Measurements from ENCODE around the gene RASD2. TPM values are rescaled to one million over a fixed set of nuclear protein-coding genes. Genes with fewer than 3 reads are reported as not detected.

The RASD2 gene
- total RNA-seq, 1 experiment from 2014 or later: 0.42 TPM

DNA sequence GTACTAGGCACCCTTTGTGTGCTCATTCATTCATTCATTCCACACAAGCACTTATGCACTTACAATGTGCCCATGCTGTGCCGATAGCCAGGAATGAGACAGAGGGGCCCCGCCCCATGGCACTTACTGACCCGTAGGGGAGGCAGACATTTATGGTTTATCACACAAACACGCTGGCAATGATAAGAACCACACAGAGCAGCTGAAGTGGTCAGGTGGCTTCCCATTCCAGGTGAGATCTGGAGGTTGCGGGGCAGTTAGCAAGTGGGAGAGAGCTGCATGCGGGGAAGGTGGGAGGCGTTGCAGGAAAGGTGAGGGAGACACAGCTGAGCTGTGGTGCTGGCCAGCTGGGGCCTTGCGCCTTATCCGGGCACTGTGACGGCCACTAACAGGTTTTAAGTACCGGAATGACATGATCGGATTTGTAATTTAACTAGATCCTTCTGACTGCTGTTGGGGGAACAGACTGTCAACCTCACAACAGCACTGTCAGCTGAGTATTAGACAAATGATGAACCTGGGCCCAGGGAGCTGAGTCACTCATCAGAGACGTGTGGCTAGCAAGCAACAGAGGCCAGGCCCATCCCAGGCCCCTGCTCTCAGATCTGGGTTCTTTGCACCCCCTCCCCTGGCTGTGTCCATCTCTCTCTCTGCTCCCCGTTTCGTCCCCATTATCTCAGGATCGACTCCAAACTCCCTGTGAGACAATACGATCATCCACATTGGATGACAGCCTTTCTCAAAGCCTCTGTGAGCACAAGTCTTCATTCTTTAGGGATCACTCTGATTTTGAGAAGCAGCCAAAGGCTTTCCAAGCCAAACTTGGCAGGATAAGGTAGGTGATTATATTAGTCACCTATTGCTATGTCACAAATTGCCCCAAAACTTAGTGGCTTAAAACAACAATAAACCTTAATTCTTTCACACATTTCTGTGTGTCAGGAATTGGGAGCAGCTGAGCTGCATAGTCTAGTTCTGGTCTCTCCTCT, 28.4 kb downstream of the RASD2 start:
- no peaks in the 10 kb centered on the region for H4K20me1 ChIP-seq (ENCODE audit: control insufficient read depth, insufficient read depth, insufficient read length)
- no peak overlapping the region for H2AFZ ChIP-seq (ENCODE audit: low read length)
- H4K8ac ChIP-seq (replicated peaks; ENCODE audit: insufficient read length, low read depth, low read length): no peak overlapping the region
- Mint-ChIP-seq H3K36me3 (ENCODE audit: insufficient read depth in 1 of 3, low read depth in 3 of 3) (no peaks in the 10 kb centered on the region), H3K9me3 (no peaks in the 10 kb centered on the region), H3K27me3 (ENCODE audit: low read depth) (peaks cover 7% of the 10 kb centered on the region), H3K27ac (peak overlapping the region in 1 of 3 experiments; percentile 56; a peak in 1 of 7 replicates), H3K4me1 (peaks cover 7 to 13% of the 10 kb centered on the region in 2 experiments), H3K4me3 (no peak overlapping the region)
- H2BK20ac ChIP-seq (ENCODE audit: low read depth, low read length, poor library complexity, severe bottlenecking): no peak overlapping the region
- H4K5ac ChIP-seq (ENCODE audit: insufficient read length, low read depth, low read length): no peak overlapping the region
- H3K23me2 ChIP-seq (ENCODE audit: insufficient read length, low read depth, low read length, poor library complexity, severe bottlenecking): no peaks in the 10 kb centered on the region
- H3K14ac ChIP-seq (ENCODE audit: insufficient read depth, low read length): no peak overlapping the region
- H4K91ac ChIP-seq (ENCODE audit: insufficient read length, low read depth, low read length): no peak overlapping the region
- no peak overlapping the region for H3T11ph ChIP-seq (ENCODE audit: low read length)
- no peak overlapping the region for H3K56ac ChIP-seq (ENCODE audit: insufficient read length, low read depth, low read length)
- H3K27me3 ChIP-seq (ENCODE audit: insufficient read depth, low read length): no peaks in the 10 kb centered on the region
- H2BK120ac ChIP-seq (ENCODE audit: low read depth, low read length, poor library complexity, severe bottlenecking): no peak overlapping the region
- TF ChIP-seq, protein P1, sequence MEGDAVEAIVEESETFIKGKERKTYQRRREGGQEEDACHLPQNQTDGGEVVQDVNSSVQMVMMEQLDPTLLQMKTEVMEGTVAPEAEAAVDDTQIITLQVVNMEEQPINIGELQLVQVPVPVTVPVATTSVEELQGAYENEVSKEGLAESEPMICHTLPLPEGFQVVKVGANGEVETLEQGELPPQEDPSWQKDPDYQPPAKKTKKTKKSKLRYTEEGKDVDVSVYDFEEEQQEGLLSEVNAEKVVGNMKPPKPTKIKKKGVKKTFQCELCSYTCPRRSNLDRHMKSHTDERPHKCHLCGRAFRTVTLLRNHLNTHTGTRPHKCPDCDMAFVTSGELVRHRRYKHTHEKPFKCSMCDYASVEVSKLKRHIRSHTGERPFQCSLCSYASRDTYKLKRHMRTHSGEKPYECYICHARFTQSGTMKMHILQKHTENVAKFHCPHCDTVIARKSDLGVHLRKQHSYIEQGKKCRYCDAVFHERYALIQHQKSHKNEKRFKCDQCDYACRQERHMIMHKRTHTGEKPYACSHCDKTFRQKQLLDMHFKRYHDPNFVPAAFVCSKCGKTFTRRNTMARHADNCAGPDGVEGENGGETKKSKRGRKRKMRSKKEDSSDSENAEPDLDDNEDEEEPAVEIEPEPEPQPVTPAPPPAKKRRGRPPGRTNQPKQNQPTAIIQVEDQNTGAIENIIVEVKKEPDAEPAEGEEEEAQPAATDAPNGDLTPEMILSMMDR (conservative IDR thresholded peaks at IDR 0.05): no peak
- no CpG with 5 or more reads among the region's 17 CpGs for WGBS (ENCODE audit: extremely low coverage, insufficient read length, low lambda C conversion rate)
- H3K79me2 ChIP-seq (ENCODE audit: insufficient read depth, low read length): no peaks in the 10 kb centered on the region
- H3K4ac ChIP-seq (ENCODE audit: low read depth, low read length): no peak overlapping the region
- no peak overlapping the region for H2BK12ac ChIP-seq (ENCODE audit: insufficient read length, low read depth, low read length)
- no peak overlapping the region for H3K27ac ChIP-seq (ENCODE audit: insufficient read length, low read depth, low read length)
- no peak for DNase-seq
- no peak overlapping the region for H2AK5ac ChIP-seq (ENCODE audit: insufficient read length, low read length)
- no peaks in the 10 kb centered on the region for H3K79me1 ChIP-seq (ENCODE audit: insufficient read depth, low read depth, low read length, poor library complexity, severe bottlenecking)
- no peak overlapping the region for H2BK15ac ChIP-seq (ENCODE audit: low read depth, low read length)
- no peak overlapping the region for H3K4me2 ChIP-seq (ENCODE audit: insufficient read depth, insufficient read length, low read length)
- no peak overlapping the region for H3K18ac ChIP-seq (ENCODE audit: insufficient read length, low read depth, low read length)
- H3K9ac ChIP-seq (ENCODE audit: extremely low read depth, insufficient read length, low read length): no peak overlapping the region
- H2BK5ac ChIP-seq (ENCODE audit: insufficient read length, low read length): no peak overlapping the region
- no peak overlapping the region for H3K23ac ChIP-seq (ENCODE audit: insufficient read length, low read depth, low read length)
- H3K9me3 ChIP-seq (ENCODE audit: control insufficient read depth, low read depth, low read length): no peaks in the 10 kb centered on the region
- no peaks in the 10 kb centered on the region; the same call in 1 of the 2 replicates for H3K4me1 ChIP-seq (ENCODE audit: insufficient read depth, low read length)
